OCI-LY3 (cell line): ENCODE results near the gene DQX1.
A peak's percentile ranks its signal among the peaks of the same experiment; 100 is the strongest.

Experiments
- H2AFZ ChIP-seq: fragments of 200-600, 300-600 bp; shearing (Covaris generic); 2 replicates; pipeline ENCODE4 v1.6.0; 2014; ENCODE audit warnings: antibody characterized with exemption, low read depth, low read length
- H3K27ac ChIP-seq: fragments of 200-600, 300-600 bp; sonication (generic); 2 replicates; pipeline ENCODE4 v1.5.1; 2014; ENCODE audit warnings: mild to moderate bottlenecking, low read length, moderate library complexity, mixed read lengths
- H3K27me3 ChIP-seq: fragments of 200-600, 300-600 bp; sonication (generic); 2 replicates; pipeline ENCODE4 v1.6.1; 2014; ENCODE audit warnings: low read depth, low read length, mixed read lengths
- H3K36me3 ChIP-seq: fragments of 200-600, 300-600 bp; sonication (generic); replicated peaks from 2 replicates; pipeline ENCODE3; 2014; ENCODE audit warnings: low read depth, low read length, mixed read lengths
- H3K4me1 ChIP-seq: fragments of 300-600, 200-600 bp; sonication (generic); 2 replicates; pipeline ENCODE4 v1.6.1; 2014; ENCODE audit warnings: low read length, mixed read lengths
- H3K4me2 ChIP-seq: fragments of 200-600, 300-600 bp; sonication (generic); 2 replicates; pipeline ENCODE4 v1.6.1; 2014; ENCODE audit warnings: low read length, mixed read lengths
- H3K4me3 ChIP-seq: fragments of 300-600, 200-600 bp; sonication (generic); 2 replicates; pipeline ENCODE4 v1.5.1; 2014; ENCODE audit warnings: antibody characterized with exemption, mild to moderate bottlenecking, low read length, moderate library complexity
- H3K79me2 ChIP-seq: fragments of 300-600, 200-600 bp; shearing (Covaris generic); 2 replicates; pipeline ENCODE4 v1.6.1; 2014; ENCODE audit warnings: mild to moderate bottlenecking, low read length, mixed read lengths
- H3K9ac ChIP-seq: fragments of 300-600, 200-600 bp; shearing (Covaris generic); 2 replicates; pipeline ENCODE4 v1.6.0; 2014; ENCODE audit warnings: mild to moderate bottlenecking, low read length, moderate library complexity
- H3K9me3 ChIP-seq: fragments of 200-600, 300-600 bp; shearing (Covaris generic); 2 replicates; pipeline ENCODE4 v1.6.1; 2014; ENCODE audit warnings: low read length, mixed read lengths; ENCODE audit not compliant: insufficient read depth
- H4K20me1 ChIP-seq: fragments of 200-600, 300-600 bp; sonication (generic); 2 replicates; pipeline ENCODE4 v1.6.1; 2016; ENCODE audit warnings: low read length, mixed read lengths; ENCODE audit not compliant: insufficient read depth
- EZH2phosphoT487 ChIP-seq: fragments of 200-600 bp; shearing (Covaris generic); IDR thresholded peaks from 2 replicates; pipeline ENCODE4 v1.6.1; 2018; ENCODE audit warnings: antibody characterized with exemption, mixed run types, low read depth
- TF ChIP-seq, protein P1 (sequence below): fragments of 200-600, 300-600 bp; sonication (generic); IDR thresholded peaks from 2 replicates; pipeline ENCODE4 v1.5.1; 2014; ENCODE audit warnings: antibody characterized with exemption, low read length, low read depth

Gene DQX1

DNA sequence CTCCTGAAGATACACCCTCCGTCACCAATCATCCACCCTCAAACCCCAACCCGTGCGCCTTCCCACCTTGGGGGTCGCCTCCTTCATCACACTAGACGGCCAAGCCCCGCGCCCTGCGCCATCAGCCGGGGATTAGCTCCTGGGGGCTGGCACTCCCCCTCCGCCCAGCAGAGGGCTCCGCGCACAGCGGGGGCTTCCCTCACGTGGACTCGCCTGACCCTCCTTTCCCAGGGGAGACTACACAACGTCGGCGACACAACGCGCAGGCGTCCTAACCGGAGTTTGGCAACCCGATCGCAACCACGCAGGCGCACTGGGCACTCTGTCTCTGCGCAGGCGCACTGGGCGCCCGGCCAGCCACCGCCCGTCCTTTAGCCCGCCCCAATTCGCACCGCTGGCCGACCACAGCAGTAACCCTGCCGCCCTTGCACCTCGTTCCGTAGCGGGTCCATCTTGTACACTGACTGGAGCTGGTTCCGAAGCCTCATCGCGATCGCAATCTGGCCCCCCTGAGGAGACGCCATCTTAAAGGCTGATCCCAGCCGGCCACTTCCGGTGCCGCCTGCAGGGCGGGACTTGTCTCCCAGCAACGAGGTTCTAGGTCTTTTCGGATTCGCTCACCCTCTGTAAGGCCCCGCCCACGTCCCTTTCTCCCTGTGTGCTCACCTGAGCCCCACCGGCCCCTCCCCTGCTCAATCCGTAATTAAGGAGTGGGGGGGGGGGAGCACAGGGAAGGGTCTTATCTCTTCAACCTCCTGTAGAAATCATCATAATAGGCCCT, 18.7 kb downstream of the DQX1 start, which contains the start of gene PCGF1:
PCGF1 (minus strand) TSS at position 551 of the 781 bp plus-strand sequence; CDS start at position 524, 27 bp downstream.
- Histone ChIP-seq H3K4me1 (peaks cover 32% of the 10 kb centered on the region), H3K4me3 (peak within 1 kb of the TSS; percentile 82), H3K36me3 (peaks cover 13% of the 10 kb centered on the region), H4K20me1 (no peaks in the 10 kb centered on the region), H3K27me3 (no peaks in the 10 kb centered on the region), H3K27ac (peak within 1 kb of the TSS; percentile 93), H2AFZ (peak within 1 kb of the TSS; percentile 88; the same call in 1 of the 2 replicates), H3K4me2 (peak within 1 kb of the TSS; percentile 88), H3K9ac (peak within 1 kb of the TSS; percentile 91), H3K79me2 (peaks cover 11% of the 10 kb centered on the region), H3K9me3 (no peaks in the 10 kb centered on the region)
- TF ChIP-seq, protein P1, sequence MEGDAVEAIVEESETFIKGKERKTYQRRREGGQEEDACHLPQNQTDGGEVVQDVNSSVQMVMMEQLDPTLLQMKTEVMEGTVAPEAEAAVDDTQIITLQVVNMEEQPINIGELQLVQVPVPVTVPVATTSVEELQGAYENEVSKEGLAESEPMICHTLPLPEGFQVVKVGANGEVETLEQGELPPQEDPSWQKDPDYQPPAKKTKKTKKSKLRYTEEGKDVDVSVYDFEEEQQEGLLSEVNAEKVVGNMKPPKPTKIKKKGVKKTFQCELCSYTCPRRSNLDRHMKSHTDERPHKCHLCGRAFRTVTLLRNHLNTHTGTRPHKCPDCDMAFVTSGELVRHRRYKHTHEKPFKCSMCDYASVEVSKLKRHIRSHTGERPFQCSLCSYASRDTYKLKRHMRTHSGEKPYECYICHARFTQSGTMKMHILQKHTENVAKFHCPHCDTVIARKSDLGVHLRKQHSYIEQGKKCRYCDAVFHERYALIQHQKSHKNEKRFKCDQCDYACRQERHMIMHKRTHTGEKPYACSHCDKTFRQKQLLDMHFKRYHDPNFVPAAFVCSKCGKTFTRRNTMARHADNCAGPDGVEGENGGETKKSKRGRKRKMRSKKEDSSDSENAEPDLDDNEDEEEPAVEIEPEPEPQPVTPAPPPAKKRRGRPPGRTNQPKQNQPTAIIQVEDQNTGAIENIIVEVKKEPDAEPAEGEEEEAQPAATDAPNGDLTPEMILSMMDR, result peak; percentile 59
- no peak for TF ChIP-seq EZH2phosphoT487

DNA sequence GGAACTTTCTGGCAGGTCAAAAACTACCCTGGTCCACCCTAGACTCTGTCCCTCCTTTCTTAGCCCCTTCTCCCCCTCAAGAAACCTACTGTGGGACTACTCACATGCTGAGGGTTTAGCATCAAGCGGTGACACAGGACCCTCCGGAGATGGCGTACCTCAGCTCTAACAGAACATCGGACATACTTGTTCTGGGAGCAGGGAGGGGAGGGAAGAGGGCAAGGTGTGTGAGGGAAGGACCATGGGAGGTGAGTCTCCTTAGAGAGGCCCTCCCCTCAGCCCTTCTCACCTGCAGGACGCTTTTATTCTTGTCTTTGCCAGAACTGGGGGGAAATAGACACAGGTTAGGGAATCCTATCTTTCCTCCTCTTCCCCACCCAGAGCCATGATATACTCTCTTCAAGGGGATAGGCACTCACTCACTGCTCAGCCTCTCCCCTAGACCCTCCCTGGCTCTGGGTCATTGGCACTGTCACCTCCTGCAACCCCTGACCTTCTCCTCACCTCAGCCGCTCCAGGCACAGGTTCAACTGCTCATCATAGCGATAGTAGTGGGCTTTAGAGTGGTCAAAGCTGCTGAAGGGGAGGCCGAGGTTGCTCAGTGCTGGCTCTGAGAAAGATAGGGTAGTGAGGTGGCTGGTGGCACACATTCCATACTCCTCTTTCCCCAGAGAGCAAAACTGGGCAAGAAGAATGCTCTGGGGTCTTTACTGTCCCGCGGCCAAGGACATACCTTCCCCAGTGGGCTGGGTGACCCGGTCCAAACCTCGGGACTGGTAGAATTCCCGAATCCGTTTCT, 20.4 kb downstream of the DQX1 start:
- H3K79me2 ChIP-seq, result peaks cover 11% of the 10 kb centered on the region
- no peak overlapping the region for H3K4me3 ChIP-seq
- peak overlapping the region; percentile 7; the same call in 1 of the 2 replicates for H3K4me2 ChIP-seq
- H3K9me3 ChIP-seq, result no peaks in the 10 kb centered on the region
- H4K20me1 ChIP-seq, result no peaks in the 10 kb centered on the region
- H3K27ac ChIP-seq, result no peak overlapping the region
- H3K9ac ChIP-seq, result no peak overlapping the region
- H2AFZ ChIP-seq, result no peak overlapping the region
- H3K27me3 ChIP-seq, result no peaks in the 10 kb centered on the region
- TF ChIP-seq, protein P1, result no peak
- TF ChIP-seq EZH2phosphoT487, result no peak
- H3K4me1 ChIP-seq, result peaks cover 32% of the 10 kb centered on the region
- peaks cover 13% of the 10 kb centered on the region for H3K36me3 ChIP-seq

- no peak overlapping the region for H3K4me3 ChIP-seq
- TF ChIP-seq EZH2phosphoT487, result no peak
- TF ChIP-seq, protein P1, result no peak
Measured at GRCh38 chr2:74504591-74504990, 21.4 kb downstream of the DQX1 start.

More at GRCh38 chr2:74504591-74504990, 21.4 kb downstream of the DQX1 start:
- H3K27ac ChIP-seq, result no peak overlapping the region
- H3K4me1 ChIP-seq, result peaks cover 29% of the 10 kb centered on the region
- no peaks in the 10 kb centered on the region for H3K9me3 ChIP-seq
- H3K27me3 ChIP-seq, result no peaks in the 10 kb centered on the region
- no peak overlapping the region for H3K9ac ChIP-seq
- no peak overlapping the region for H3K4me2 ChIP-seq
- H3K36me3 ChIP-seq, result peaks cover 13% of the 10 kb centered on the region
- no peaks in the 10 kb centered on the region for H4K20me1 ChIP-seq
- no peak overlapping the region for H2AFZ ChIP-seq
- peaks cover 11% of the 10 kb centered on the region for H3K79me2 ChIP-seq
